WTC11 (cell line): Measurements from ENCODE around the gene ZNF76. TPM values are rescaled to one million over a fixed set of nuclear protein-coding genes. Genes with fewer than 3 reads are reported as not detected.

Experiments used
- ATAC-seq: fragments of 200-7000 bp; cut with Tn5 transposase; 2 replicates; pipeline ENCODE4 v1.10.0; 2021; ENCODE audit warnings: mild to moderate bottlenecking, moderate library complexity
- CTCF ChIA-PET: fragments of 300-600 bp; sonication (Branson Sonifier 250); formaldehyde crosslinking; loops from one replicate; lab custom pipeline; 2021; ENCODE audit warnings: antibody characterized with exemption; lab: Charles Lee
- POLR2A ChIA-PET: fragments of 350-600 bp; sonication (Branson Sonifier 250); formaldehyde crosslinking; loops from one replicate; lab custom pipeline; 2021; ENCODE audit warnings: antibody characterized with exemption; lab: Charles Lee
- DNase-seq: peaks from one replicate; pipeline ENCODE4 v3.0.0; 2021; ENCODE audit warnings: low spot score
- H3K27ac Mint-ChIP-seq: 2 replicates; pipeline ENCODE4 v1.8.0; 2021; ENCODE audit warnings: mixed read lengths
- H3K27me3 Mint-ChIP-seq: 2 replicates; pipeline ENCODE4 v1.8.0; 2021; ENCODE audit warnings: low read depth, mild to moderate bottlenecking, moderate library complexity, mixed read lengths
- H3K36me3 Mint-ChIP-seq: 2 replicates; pipeline ENCODE4 v1.8.0; 2021; ENCODE audit warnings: mixed read lengths
- H3K4me1 Mint-ChIP-seq: 2 replicates; pipeline ENCODE4 v1.8.0; 2022; ENCODE audit warnings: mixed read lengths
- H3K4me3 Mint-ChIP-seq: 2 replicates; pipeline ENCODE4 v1.8.0; 2021; ENCODE audit warnings: mild to moderate bottlenecking, moderate library complexity, mixed read lengths
- H3K9me3 Mint-ChIP-seq: 2 replicates; pipeline ENCODE4 v1.8.0; 2021; ENCODE audit warnings: mixed read lengths
- EMX1 ChIP-seq: fragments of 250-450 bp; sonication (Bioruptor Pico); IDR thresholded peaks from 2 replicates; pipeline ENCODE4 v1.8.0; 2021; ENCODE audit warnings: mild to moderate bottlenecking
- FOXP1 ChIP-seq: sonication (generic); formaldehyde crosslinking; IDR thresholded peaks from 2 replicates; pipeline ENCODE4 v1.8.0; 2022; ENCODE audit warnings: missing genetic modification reagents, mild to moderate bottlenecking, moderate library complexity, borderline replicate concordance
- GRHL2 ChIP-seq: fragments of 250-450 bp; sonication (Bioruptor Pico); IDR thresholded peaks from 2 replicates; pipeline ENCODE4 v1.8.0; 2022; ENCODE audit warnings: mild to moderate bottlenecking, moderate library complexity; ENCODE audit not compliant: insufficient replicate concordance, severe bottlenecking
- GTF2I ChIP-seq: fragments of 250-450 bp; sonication (Bioruptor Pico); conservative IDR thresholded peaks from 2 replicates; pipeline ENCODE4 v1.4.0; 2021; ENCODE audit warnings: mild to moderate bottlenecking
- IRF2 ChIP-seq: sonication (generic); formaldehyde crosslinking; IDR thresholded peaks from 2 replicates; pipeline ENCODE4 v1.8.0; 2022; ENCODE audit warnings: low read depth, missing genetic modification reagents, borderline replicate concordance
- JAZF1 ChIP-seq: fragments of 250-450 bp; sonication (Bioruptor Pico); IDR thresholded peaks from 2 replicates; pipeline ENCODE4 v1.9.0; 2021; ENCODE audit warnings: moderate library complexity, mild to moderate bottlenecking, inconsistent platforms
- SMAD3 ChIP-seq: sonication (generic); formaldehyde crosslinking; IDR thresholded peaks from 2 replicates; pipeline ENCODE4 v1.8.0; 2022; ENCODE audit warnings: missing genetic modification reagents, mild to moderate bottlenecking, borderline replicate concordance
- SP1 ChIP-seq: sonication (generic); formaldehyde crosslinking; conservative IDR thresholded peaks from 2 replicates; pipeline ENCODE4 v1.8.1; 2022; ENCODE audit warnings: missing genetic modification reagents
- TP53 ChIP-seq: sonication (generic); formaldehyde crosslinking; IDR thresholded peaks from 2 replicates; pipeline ENCODE4 v1.8.1; 2023; ENCODE audit warnings: mild to moderate bottlenecking, missing genetic modification reagents
- ZBTB21 ChIP-seq: sonication (generic); formaldehyde crosslinking; IDR thresholded peaks from 2 replicates; pipeline ENCODE4 v1.8.1; 2023; ENCODE audit warnings: mild to moderate bottlenecking, missing genetic modification reagents, borderline replicate concordance
- ZNF121 ChIP-seq: sonication (generic); formaldehyde crosslinking; IDR thresholded peaks from 2 replicates; pipeline ENCODE4 v1.8.0; 2023; ENCODE audit warnings: missing genetic modification reagents
- ZNF219 ChIP-seq: sonication (generic); formaldehyde crosslinking; IDR thresholded peaks from 2 replicates; pipeline ENCODE4 v1.8.0; 2023; ENCODE audit warnings: missing genetic modification reagents, mild to moderate bottlenecking, borderline replicate concordance
- ZNF416 ChIP-seq: fragments of 250-450 bp; sonication (Bioruptor Pico); IDR thresholded peaks from 2 replicates; pipeline ENCODE4 v1.9.0; 2021; ENCODE audit warnings: mild to moderate bottlenecking, inconsistent platforms
- total RNA-seq: library from RNA; stranded (reverse); gene quantifications from 3 replicates; pipeline ENCODE4 v1.2.3, GENCODE V29; 2021
- TF ChIP-seq, protein P1 (sequence below): sonication (generic); formaldehyde crosslinking; IDR thresholded peaks from 2 replicates; pipeline ENCODE4 v1.8.0; 2022; ENCODE audit warnings: mild to moderate bottlenecking, missing genetic modification reagents
- TF ChIP-seq, protein P2 (sequence below): sonication (generic); formaldehyde crosslinking; IDR thresholded peaks from 2 replicates; pipeline ENCODE4 v1.8.1; 2023; ENCODE audit warnings: mild to moderate bottlenecking, missing genetic modification reagents, borderline replicate concordance
- TF ChIP-seq, protein P3 (sequence below): sonication (generic); formaldehyde crosslinking; IDR thresholded peaks from 2 replicates; pipeline ENCODE4 v1.8.0; 2023; ENCODE audit warnings: missing genetic modification reagents, mild to moderate bottlenecking, borderline replicate concordance
- TF ChIP-seq, protein P4 (sequence below): sonication (generic); formaldehyde crosslinking; IDR thresholded peaks from 2 replicates; pipeline ENCODE4 v1.8.1; 2023; ENCODE audit warnings: mild to moderate bottlenecking, missing genetic modification reagents

The ZNF76 gene
- total RNA-seq, 1 experiment from 2014 or later, result 25.8 TPM

DNA sequence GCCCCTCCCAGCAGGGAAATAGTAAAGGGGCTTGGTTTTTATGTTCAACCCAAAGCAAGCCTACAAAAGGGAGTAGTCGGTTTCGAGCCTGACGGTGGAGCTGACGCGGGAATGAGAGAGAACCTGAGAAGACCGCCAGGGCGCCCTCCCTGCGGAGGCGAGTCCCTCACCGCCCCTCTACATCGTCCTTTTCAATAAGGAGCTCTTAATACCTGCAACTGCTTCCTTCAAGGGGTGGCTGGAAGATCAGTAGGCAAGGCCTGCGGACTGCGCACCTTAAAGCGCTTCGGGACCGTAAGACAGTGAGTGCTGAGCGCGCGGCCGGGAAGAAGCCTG is 709 bp upstream of the ZNF76 start:
- Mint-ChIP-seq H3K9me3 (no peaks in the 10 kb centered on the region), H3K36me3 (no peaks in the 10 kb centered on the region), H3K27ac (peak overlapping the region; percentile 92), H3K4me1 (peaks cover 9% of the 10 kb centered on the region), H3K27me3 (no peaks in the 10 kb centered on the region), H3K4me3 (peak overlapping the region; percentile 92)
- TF ChIP-seq TP53 (CRISPR knock-in tag) (no peak), GRHL2 (CRISPR knock-in tag) (no peak)
- ChIA-PET POLR2A (interaction anchor here (0.9 to 1.5 kb wide), 12 partner anchors 10 to 371 kb away, joined by 3 to 7 read pairs (median 3); partner anchors contain the start of genes SCUBE3, TAF11 and TEAD3), CTCF (interaction anchor here (0.7 to 2.0 kb wide), 22 partner anchors 12 to 1063 kb away, joined by 3 to 19 read pairs (median 4); partner anchors contain the start of genes FANCE and TEAD3)
- DNase-seq (no peak), ATAC-seq (peak; percentile 13)

DNA sequence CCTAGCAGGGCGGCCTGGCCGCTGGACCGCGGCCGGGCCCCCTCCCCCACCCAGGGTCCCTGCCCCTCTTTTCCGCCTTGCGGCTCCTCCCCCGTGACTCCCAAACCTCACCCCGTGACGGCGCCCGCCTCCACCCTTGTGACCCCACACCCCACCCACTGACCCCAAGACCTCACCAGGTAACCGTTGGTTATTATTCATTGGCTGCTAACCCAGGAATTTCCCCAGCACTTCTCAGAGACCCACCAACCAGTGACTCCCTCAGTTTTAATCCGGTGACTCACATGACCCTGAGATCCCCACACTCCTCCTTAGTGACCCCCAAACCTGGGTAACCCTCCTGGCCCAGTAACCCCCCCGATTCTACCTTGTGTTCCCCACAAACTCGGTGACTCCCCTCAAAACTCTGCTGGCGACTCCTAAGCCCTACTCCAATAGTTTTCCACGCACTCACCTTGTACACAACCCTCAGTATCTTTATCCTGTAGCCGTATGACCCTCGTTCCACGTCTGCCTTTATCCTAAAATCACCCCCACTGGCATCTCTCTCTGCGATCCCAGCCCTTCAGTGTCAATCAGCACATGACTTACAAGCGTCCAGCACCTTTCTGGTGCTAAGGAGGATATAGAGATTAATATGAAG is 534 bp downstream of the ZNF76 start:
- Mint-ChIP-seq H3K36me3 (no peaks in the 10 kb centered on the region), H3K9me3 (no peaks in the 10 kb centered on the region), H3K27ac (peak overlapping the region; percentile 91), H3K27me3 (no peaks in the 10 kb centered on the region), H3K4me3 (peak overlapping the region; percentile 77), H3K4me1 (peaks cover 9% of the 10 kb centered on the region)
- no peak for TF ChIP-seq IRF2 (CRISPR knock-in tag)
- no peak for TF ChIP-seq ZNF416 (CRISPR knock-in tag)
- peak; percentile 82 for ATAC-seq
- POLR2A ChIA-PET, result interaction anchor here (0.5 to 1.5 kb wide), 10 partner anchors 21 to 1935 kb away, joined by 3 to 7 read pairs (median 3); partner anchors contain the start of genes SCUBE3, TAF11 and TEAD3
- CTCF ChIA-PET, result interaction anchor here (0.6 to 2.0 kb wide), 15 partner anchors 11 to 1064 kb away, joined by 3 to 19 read pairs (median 4); partner anchors contain the start of gene TEAD3
- peak; percentile 85 for DNase-seq

DNA sequence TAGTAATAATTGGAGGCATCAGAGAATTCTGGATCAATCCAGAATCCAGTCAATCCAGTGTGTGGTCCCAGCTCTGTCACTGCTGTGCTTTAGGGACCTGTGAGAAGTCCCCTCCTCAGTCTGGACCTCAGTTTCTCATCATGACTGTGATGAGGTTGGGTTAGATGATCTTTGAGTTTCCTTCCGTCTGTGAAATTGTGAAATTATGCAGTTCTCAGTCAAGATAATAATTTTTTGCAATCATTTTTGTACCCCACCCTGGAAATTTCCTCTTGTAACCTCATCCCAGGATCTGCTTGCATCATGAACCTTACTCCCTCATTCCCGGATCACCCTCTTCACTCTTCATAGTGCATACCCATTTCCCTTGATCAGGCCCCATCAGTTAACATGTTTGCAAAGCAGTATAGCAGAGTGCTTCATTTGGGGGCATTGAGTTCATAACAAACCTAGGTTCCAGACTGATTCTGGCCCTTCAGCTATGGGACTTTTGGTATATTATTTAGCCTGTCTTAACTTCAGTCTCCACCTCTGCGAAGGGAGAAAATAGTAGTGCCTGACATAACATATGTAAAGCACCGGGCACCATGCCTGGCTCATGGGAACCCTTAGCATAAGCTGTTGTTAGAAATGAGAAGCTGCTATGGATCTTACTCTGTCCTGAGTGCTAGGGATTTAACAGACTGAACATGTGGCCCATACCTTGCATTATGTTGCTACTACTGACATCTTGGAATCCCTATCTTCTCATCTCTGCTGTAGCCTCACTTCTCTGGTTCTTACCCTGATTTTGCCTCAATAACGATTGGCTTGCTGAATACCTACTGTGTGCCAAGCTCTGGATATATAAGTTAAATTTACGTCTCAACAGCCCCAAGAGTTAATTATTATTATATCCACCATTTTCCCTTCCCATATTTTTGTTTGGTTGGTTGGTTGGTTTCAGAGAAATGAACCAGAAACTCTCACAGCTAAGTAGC is 1.3 kb downstream of the ZNF76 start:
- Mint-ChIP-seq H3K4me1 (peaks cover 9% of the 10 kb centered on the region), H3K36me3 (no peaks in the 10 kb centered on the region), H3K4me3 (peak overlapping the region; percentile 77), H3K9me3 (no peaks in the 10 kb centered on the region), H3K27ac (peak overlapping the region; percentile 91), H3K27me3 (no peaks in the 10 kb centered on the region)
- DNase-seq (no peak), ATAC-seq (no peak)
- ChIA-PET CTCF (no interaction called here), POLR2A (no interaction called here)
- TF ChIP-seq SMAD3 (CRISPR knock-in tag), result no peak
- TF ChIP-seq ZNF121 (CRISPR knock-in tag), result no peak
- no peak for TF ChIP-seq ZNF219 (CRISPR knock-in tag)
- TF ChIP-seq GTF2I (CRISPR knock-in tag), result no peak
- TF ChIP-seq, protein P1, sequence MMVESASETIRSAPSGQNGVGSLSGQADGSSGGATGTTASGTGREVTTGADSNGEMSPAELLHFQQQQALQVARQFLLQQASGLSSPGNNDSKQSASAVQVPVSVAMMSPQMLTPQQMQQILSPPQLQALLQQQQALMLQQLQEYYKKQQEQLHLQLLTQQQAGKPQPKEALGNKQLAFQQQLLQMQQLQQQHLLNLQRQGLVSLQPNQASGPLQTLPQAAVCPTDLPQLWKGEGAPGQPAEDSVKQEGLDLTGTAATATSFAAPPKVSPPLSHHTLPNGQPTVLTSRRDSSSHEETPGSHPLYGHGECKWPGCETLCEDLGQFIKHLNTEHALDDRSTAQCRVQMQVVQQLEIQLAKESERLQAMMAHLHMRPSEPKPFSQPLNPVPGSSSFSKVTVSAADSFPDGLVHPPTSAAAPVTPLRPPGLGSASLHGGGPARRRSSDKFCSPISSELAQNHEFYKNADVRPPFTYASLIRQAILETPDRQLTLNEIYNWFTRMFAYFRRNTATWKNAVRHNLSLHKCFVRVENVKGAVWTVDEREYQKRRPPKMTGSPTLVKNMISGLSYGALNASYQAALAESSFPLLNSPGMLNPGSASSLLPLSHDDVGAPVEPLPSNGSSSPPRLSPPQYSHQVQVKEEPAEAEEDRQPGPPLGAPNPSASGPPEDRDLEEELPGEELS (CRISPR knock-in tag), result no peak
- no peak for TF ChIP-seq EMX1 (CRISPR knock-in tag)
- TF ChIP-seq ZBTB21, result no peak
- TF ChIP-seq JAZF1, result no peak
- TF ChIP-seq, protein P2, sequence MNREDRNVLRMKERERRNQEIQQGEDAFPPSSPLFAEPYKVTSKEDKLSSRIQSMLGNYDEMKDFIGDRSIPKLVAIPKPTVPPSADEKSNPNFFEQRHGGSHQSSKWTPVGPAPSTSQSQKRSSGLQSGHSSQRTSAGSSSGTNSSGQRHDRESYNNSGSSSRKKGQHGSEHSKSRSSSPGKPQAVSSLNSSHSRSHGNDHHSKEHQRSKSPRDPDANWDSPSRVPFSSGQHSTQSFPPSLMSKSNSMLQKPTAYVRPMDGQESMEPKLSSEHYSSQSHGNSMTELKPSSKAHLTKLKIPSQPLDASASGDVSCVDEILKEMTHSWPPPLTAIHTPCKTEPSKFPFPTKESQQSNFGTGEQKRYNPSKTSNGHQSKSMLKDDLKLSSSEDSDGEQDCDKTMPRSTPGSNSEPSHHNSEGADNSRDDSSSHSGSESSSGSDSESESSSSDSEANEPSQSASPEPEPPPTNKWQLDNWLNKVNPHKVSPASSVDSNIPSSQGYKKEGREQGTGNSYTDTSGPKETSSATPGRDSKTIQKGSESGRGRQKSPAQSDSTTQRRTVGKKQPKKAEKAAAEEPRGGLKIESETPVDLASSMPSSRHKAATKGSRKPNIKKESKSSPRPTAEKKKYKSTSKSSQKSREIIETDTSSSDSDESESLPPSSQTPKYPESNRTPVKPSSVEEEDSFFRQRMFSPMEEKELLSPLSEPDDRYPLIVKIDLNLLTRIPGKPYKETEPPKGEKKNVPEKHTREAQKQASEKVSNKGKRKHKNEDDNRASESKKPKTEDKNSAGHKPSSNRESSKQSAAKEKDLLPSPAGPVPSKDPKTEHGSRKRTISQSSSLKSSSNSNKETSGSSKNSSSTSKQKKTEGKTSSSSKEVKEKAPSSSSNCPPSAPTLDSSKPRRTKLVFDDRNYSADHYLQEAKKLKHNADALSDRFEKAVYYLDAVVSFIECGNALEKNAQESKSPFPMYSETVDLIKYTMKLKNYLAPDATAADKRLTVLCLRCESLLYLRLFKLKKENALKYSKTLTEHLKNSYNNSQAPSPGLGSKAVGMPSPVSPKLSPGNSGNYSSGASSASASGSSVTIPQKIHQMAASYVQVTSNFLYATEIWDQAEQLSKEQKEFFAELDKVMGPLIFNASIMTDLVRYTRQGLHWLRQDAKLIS (CRISPR knock-in tag), result no peak
- TF ChIP-seq, protein P3, sequence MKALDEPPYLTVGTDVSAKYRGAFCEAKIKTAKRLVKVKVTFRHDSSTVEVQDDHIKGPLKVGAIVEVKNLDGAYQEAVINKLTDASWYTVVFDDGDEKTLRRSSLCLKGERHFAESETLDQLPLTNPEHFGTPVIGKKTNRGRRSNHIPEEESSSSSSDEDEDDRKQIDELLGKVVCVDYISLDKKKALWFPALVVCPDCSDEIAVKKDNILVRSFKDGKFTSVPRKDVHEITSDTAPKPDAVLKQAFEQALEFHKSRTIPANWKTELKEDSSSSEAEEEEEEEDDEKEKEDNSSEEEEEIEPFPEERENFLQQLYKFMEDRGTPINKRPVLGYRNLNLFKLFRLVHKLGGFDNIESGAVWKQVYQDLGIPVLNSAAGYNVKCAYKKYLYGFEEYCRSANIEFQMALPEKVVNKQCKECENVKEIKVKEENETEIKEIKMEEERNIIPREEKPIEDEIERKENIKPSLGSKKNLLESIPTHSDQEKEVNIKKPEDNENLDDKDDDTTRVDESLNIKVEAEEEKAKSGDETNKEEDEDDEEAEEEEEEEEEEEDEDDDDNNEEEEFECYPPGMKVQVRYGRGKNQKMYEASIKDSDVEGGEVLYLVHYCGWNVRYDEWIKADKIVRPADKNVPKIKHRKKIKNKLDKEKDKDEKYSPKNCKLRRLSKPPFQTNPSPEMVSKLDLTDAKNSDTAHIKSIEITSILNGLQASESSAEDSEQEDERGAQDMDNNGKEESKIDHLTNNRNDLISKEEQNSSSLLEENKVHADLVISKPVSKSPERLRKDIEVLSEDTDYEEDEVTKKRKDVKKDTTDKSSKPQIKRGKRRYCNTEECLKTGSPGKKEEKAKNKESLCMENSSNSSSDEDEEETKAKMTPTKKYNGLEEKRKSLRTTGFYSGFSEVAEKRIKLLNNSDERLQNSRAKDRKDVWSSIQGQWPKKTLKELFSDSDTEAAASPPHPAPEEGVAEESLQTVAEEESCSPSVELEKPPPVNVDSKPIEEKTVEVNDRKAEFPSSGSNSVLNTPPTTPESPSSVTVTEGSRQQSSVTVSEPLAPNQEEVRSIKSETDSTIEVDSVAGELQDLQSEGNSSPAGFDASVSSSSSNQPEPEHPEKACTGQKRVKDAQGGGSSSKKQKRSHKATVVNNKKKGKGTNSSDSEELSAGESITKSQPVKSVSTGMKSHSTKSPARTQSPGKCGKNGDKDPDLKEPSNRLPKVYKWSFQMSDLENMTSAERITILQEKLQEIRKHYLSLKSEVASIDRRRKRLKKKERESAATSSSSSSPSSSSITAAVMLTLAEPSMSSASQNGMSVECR (CRISPR knock-in tag), result no peak
- TF ChIP-seq FOXP1 (CRISPR knock-in tag), result no peak
- TF ChIP-seq SP1 (CRISPR knock-in tag), result no peak
- TF ChIP-seq, protein P4, sequence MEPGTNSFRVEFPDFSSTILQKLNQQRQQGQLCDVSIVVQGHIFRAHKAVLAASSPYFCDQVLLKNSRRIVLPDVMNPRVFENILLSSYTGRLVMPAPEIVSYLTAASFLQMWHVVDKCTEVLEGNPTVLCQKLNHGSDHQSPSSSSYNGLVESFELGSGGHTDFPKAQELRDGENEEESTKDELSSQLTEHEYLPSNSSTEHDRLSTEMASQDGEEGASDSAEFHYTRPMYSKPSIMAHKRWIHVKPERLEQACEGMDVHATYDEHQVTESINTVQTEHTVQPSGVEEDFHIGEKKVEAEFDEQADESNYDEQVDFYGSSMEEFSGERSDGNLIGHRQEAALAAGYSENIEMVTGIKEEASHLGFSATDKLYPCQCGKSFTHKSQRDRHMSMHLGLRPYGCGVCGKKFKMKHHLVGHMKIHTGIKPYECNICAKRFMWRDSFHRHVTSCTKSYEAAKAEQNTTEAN (CRISPR knock-in tag), result no peak
